ENCODE results near the gene MYRFL. TPM values are rescaled to one million over a fixed set of nuclear protein-coding genes. Genes with fewer than 3 reads are reported as not detected.

The MYRFL gene
- polyA plus RNA-seq, 2 donors: 0.08 TPM; not detected in 1

- WGBS, 2 donors: 85 to 89% methylated on average over 2 of the region's 2 CpGs
- no peaks in the 10 kb centered on the region for H3K27me3 ChIP-seq (ENCODE audit: control insufficient read depth in 1 of 2, insufficient read depth in 2 of 2, low read length in 2 of 2)
- H3K4me1 ChIP-seq (ENCODE audit: control insufficient read depth in 2 of 2, insufficient read depth in 2 of 2, low read length in 1 of 2): no peaks in the 10 kb centered on the region
- no peak overlapping the region for H3K4me3 ChIP-seq (ENCODE audit: low read depth in 1 of 2, low read length in 2 of 2)
- H3K36me3 ChIP-seq (ENCODE audit: control insufficient read depth in 2 of 2, insufficient read depth in 2 of 2, low read length in 1 of 2): no peaks in the 10 kb centered on the region
- no peaks in the 10 kb centered on the region for H3K9me3 ChIP-seq (ENCODE audit: control insufficient read depth in 2 of 2, insufficient read depth in 1 of 2, low read depth in 1 of 2, low read length in 1 of 2)
- H3K27ac ChIP-seq (ENCODE audit: low read depth in 2 of 2, low read length in 1 of 2): no peak overlapping the region
These were observed 171.7 kb downstream of the MYRFL start for GRCh38 chr12:69996722-69997121.

- Histone ChIP-seq H3K27me3 (ENCODE audit: control insufficient read depth in 1 of 2, insufficient read depth in 2 of 2, low read length in 2 of 2) (no peaks in the 10 kb centered on the region), H3K36me3 (ENCODE audit: control insufficient read depth in 2 of 2, insufficient read depth in 2 of 2, low read length in 1 of 2) (no peaks in the 10 kb centered on the region), H3K4me1 (ENCODE audit: control insufficient read depth in 2 of 2, insufficient read depth in 2 of 2, low read length in 1 of 2) (peaks cover 2 to 3% of the 10 kb centered on the region in 2 donors), H3K4me3 (ENCODE audit: low read depth in 1 of 2, low read length in 2 of 2) (no peak overlapping the region), H3K27ac (ENCODE audit: low read depth in 2 of 2, low read length in 1 of 2) (no peak overlapping the region), H3K9me3 (ENCODE audit: control insufficient read depth in 2 of 2, insufficient read depth in 1 of 2, low read depth in 1 of 2, low read length in 1 of 2) (no peaks in the 10 kb centered on the region)
- WGBS, 2 donors: 92% methylated on average over 11 of the region's 11 CpGs
These were observed 173.0 kb downstream of the MYRFL start for GRCh38 chr12:69998011-69998410.

- H3K36me3 ChIP-seq (ENCODE audit: control insufficient read depth in 2 of 2, insufficient read depth in 2 of 2, low read length in 1 of 2): no peaks in the 10 kb centered on the region
- no peak overlapping the region for H3K27ac ChIP-seq (ENCODE audit: low read depth in 2 of 2, low read length in 1 of 2)
These were observed 173.9 kb downstream of the MYRFL start for GRCh38 chr12:69998922-69999321.

GRCh38 chr12:69999561-69999960 is 174.5 kb downstream of the MYRFL start:
- 74 to 83% methylated on average over 3 of the region's 3 CpGs for WGBS, 2 donors
- Histone ChIP-seq H3K4me1 (ENCODE audit: control insufficient read depth in 2 of 2, insufficient read depth in 2 of 2, low read length in 1 of 2) (peaks cover 2 to 3% of the 10 kb centered on the region in 2 donors), H3K36me3 (ENCODE audit: control insufficient read depth in 2 of 2, insufficient read depth in 2 of 2, low read length in 1 of 2) (no peaks in the 10 kb centered on the region), H3K9me3 (ENCODE audit: control insufficient read depth in 2 of 2, insufficient read depth in 1 of 2, low read depth in 1 of 2, low read length in 1 of 2) (no peaks in the 10 kb centered on the region), H3K27me3 (ENCODE audit: control insufficient read depth in 1 of 2, insufficient read depth in 2 of 2, low read length in 2 of 2) (no peaks in the 10 kb centered on the region), H3K4me3 (ENCODE audit: low read depth in 1 of 2, low read length in 2 of 2) (no peak overlapping the region), H3K27ac (ENCODE audit: low read depth in 2 of 2, low read length in 1 of 2) (no peak overlapping the region)

More at GRCh38 chr12:69998922-69999321, 173.9 kb downstream of the MYRFL start:
- peaks cover 2 to 3% of the 10 kb centered on the region in 2 donors for H3K4me1 ChIP-seq (ENCODE audit: control insufficient read depth in 2 of 2, insufficient read depth in 2 of 2, low read length in 1 of 2)
- 89 to 95% methylated on average over 2 of the region's 2 CpGs for WGBS, 2 donors
- no peak overlapping the region for H3K4me3 ChIP-seq (ENCODE audit: low read depth in 1 of 2, low read length in 2 of 2)
- H3K27me3 ChIP-seq (ENCODE audit: control insufficient read depth in 1 of 2, insufficient read depth in 2 of 2, low read length in 2 of 2): no peaks in the 10 kb centered on the region
- no peaks in the 10 kb centered on the region for H3K9me3 ChIP-seq (ENCODE audit: control insufficient read depth in 2 of 2, insufficient read depth in 1 of 2, low read depth in 1 of 2, low read length in 1 of 2)

- no peaks in the 10 kb centered on the region for H3K36me3 ChIP-seq (ENCODE audit: control insufficient read depth in 2 of 2, insufficient read depth in 2 of 2, low read length in 1 of 2)
- peak overlapping the region; percentile 61 to 72 for H3K27ac ChIP-seq (ENCODE audit: low read depth in 2 of 2, low read length in 1 of 2)
- no peaks in the 10 kb centered on the region for H3K27me3 ChIP-seq (ENCODE audit: control insufficient read depth in 1 of 2, insufficient read depth in 2 of 2, low read length in 2 of 2)
- H3K4me3 ChIP-seq (ENCODE audit: low read depth in 1 of 2, low read length in 2 of 2): no peak overlapping the region
- WGBS, 2 donors: 57 to 58% methylated on average over 3 of the region's 3 CpGs
- H3K4me1 ChIP-seq (ENCODE audit: control insufficient read depth in 2 of 2, insufficient read depth in 2 of 2, low read length in 1 of 2): peaks cover 2 to 8% of the 10 kb centered on the region in 2 donors
- peaks cover 0 to 5% of the 10 kb centered on the region in 2 donors for H3K9me3 ChIP-seq (ENCODE audit: control insufficient read depth in 2 of 2, insufficient read depth in 1 of 2, low read depth in 1 of 2, low read length in 1 of 2)
These were observed 177.3 kb downstream of the MYRFL start for GRCh38 chr12:70002097-70002911.

GRCh38 chr12:70002912-70003255 is 177.9 kb downstream of the MYRFL start:
- Histone ChIP-seq H3K9me3 (ENCODE audit: control insufficient read depth in 2 of 2, insufficient read depth in 1 of 2, low read depth in 1 of 2, low read length in 1 of 2) (peaks cover 0 to 5% of the 10 kb centered on the region in 2 donors), H3K27me3 (ENCODE audit: control insufficient read depth in 1 of 2, insufficient read depth in 2 of 2, low read length in 2 of 2) (no peaks in the 10 kb centered on the region), H3K27ac (ENCODE audit: low read depth in 2 of 2, low read length in 1 of 2) (peak overlapping the region in 1 of 2 donors; percentile 50), H3K4me3 (ENCODE audit: low read depth in 1 of 2, low read length in 2 of 2) (no peak overlapping the region), H3K4me1 (ENCODE audit: control insufficient read depth in 2 of 2, insufficient read depth in 2 of 2, low read length in 1 of 2) (peaks cover 2 to 8% of the 10 kb centered on the region in 2 donors), H3K36me3 (ENCODE audit: control insufficient read depth in 2 of 2, insufficient read depth in 2 of 2, low read length in 1 of 2) (no peaks in the 10 kb centered on the region)
- 66 to 69% methylated on average over 6 of the region's 6 CpGs for WGBS, 2 donors

GRCh38 chr12:70005864-70006618 is 181.0 kb downstream of the MYRFL start:
- Histone ChIP-seq H3K4me1 (ENCODE audit: control insufficient read depth in 2 of 2, insufficient read depth in 2 of 2, low read length in 1 of 2) (peaks cover 2 to 8% of the 10 kb centered on the region in 2 donors), H3K4me3 (ENCODE audit: low read depth in 1 of 2, low read length in 2 of 2) (no peak overlapping the region), H3K27me3 (ENCODE audit: control insufficient read depth in 1 of 2, insufficient read depth in 2 of 2, low read length in 2 of 2) (no peaks in the 10 kb centered on the region), H3K9me3 (ENCODE audit: control insufficient read depth in 2 of 2, insufficient read depth in 1 of 2, low read depth in 1 of 2, low read length in 1 of 2) (peaks cover 0 to 9% of the 10 kb centered on the region in 2 donors), H3K27ac (ENCODE audit: low read depth in 2 of 2, low read length in 1 of 2) (peak overlapping the region in 1 of 2 donors; percentile 8), H3K36me3 (ENCODE audit: control insufficient read depth in 2 of 2, insufficient read depth in 2 of 2, low read length in 1 of 2) (no peaks in the 10 kb centered on the region)
- 77 to 81% methylated on average over 2 of the region's 2 CpGs for WGBS, 2 donors

- Histone ChIP-seq H3K27me3 (ENCODE audit: control insufficient read depth in 1 of 2, insufficient read depth in 2 of 2, low read length in 2 of 2) (no peaks in the 10 kb centered on the region), H3K4me1 (ENCODE audit: control insufficient read depth in 2 of 2, insufficient read depth in 2 of 2, low read length in 1 of 2) (peaks cover 2 to 8% of the 10 kb centered on the region in 2 donors), H3K4me3 (ENCODE audit: low read depth in 1 of 2, low read length in 2 of 2) (no peak overlapping the region), H3K9me3 (ENCODE audit: control insufficient read depth in 2 of 2, insufficient read depth in 1 of 2, low read depth in 1 of 2, low read length in 1 of 2) (peaks cover 0 to 9% of the 10 kb centered on the region in 2 donors), H3K36me3 (ENCODE audit: control insufficient read depth in 2 of 2, insufficient read depth in 2 of 2, low read length in 1 of 2) (no peaks in the 10 kb centered on the region), H3K27ac (ENCODE audit: low read depth in 2 of 2, low read length in 1 of 2) (no peak overlapping the region)
- WGBS, 2 donors: 38 to 78% methylated on average over 2 of the region's 2 CpGs
These were observed 181.6 kb downstream of the MYRFL start for GRCh38 chr12:70006619-70006973.

GRCh38 chr12:70007687-70008086 is 182.7 kb downstream of the MYRFL start:
- WGBS, 2 donors: 64 to 66% methylated on average over 2 of the region's 2 CpGs
- H3K36me3 ChIP-seq (ENCODE audit: control insufficient read depth in 2 of 2, insufficient read depth in 2 of 2, low read length in 1 of 2): no peaks in the 10 kb centered on the region
- no peak overlapping the region for H3K4me3 ChIP-seq (ENCODE audit: low read depth in 1 of 2, low read length in 2 of 2)
- no peak overlapping the region for H3K27ac ChIP-seq (ENCODE audit: low read depth in 2 of 2, low read length in 1 of 2)
- H3K27me3 ChIP-seq (ENCODE audit: control insufficient read depth in 1 of 2, insufficient read depth in 2 of 2, low read length in 2 of 2): no peaks in the 10 kb centered on the region
- H3K9me3 ChIP-seq (ENCODE audit: control insufficient read depth in 2 of 2, insufficient read depth in 1 of 2, low read depth in 1 of 2, low read length in 1 of 2): peaks cover 0 to 9% of the 10 kb centered on the region in 2 donors
- peaks cover 2 to 7% of the 10 kb centered on the region in 2 donors for H3K4me1 ChIP-seq (ENCODE audit: control insufficient read depth in 2 of 2, insufficient read depth in 2 of 2, low read length in 1 of 2)
